ENCODE data around the gene AKNA. TPM values are rescaled to one million over a fixed set of nuclear protein-coding genes. Genes with fewer than 3 reads are reported as not detected.

Gene AKNA
- total RNA-seq, 1 experiment from 2014 or later: 20.6 TPM

DNA sequence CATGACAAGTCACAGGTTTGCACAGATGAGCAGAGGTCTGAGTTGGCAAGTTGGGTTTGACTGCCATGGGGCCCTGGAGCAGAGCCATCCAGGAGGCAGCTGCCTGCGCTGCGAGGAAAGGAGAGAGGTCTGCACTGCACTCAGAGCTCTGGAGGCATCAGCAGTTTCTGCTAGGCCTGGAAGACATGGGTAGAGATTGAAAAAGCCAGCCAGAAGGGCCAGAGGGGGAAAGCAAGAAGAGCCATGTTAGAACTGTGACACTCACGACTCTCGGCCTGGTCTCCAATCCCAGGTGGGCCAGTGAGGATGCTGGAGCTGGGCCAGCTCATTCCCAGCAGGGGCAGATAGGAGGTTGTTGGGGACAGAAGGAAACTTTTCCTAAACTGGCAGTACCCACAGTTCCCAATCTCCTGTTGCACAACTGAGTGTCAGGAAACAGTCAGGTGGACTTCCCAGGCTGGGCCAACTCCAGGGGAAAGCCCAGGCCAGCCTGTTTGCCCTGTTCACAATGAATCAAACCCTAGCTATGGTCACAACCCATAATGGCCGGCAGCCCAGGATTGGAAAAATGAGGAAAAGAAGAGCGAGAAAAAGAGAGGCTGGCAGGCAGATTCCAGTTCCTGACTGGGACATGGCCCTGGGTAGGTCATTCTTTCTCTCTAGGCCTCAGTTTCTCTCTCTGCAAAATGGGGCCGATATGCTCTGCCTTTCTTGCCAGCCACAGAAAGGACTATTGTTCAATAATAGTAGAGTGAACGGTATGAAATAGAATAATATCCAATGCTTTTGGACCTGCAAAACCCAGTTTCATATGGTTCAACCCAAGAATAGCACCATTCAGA, 72.7 kb downstream of the AKNA start:
- no peak for ATAC-seq

More for the DNA sequence above, 72.7 kb downstream of the AKNA start:
- no peak for DNase-seq (ENCODE audit: low read depth, low spot score)
- intact Hi-C loops (cut with micrococcal nuclease): no loop called here
- no peaks in the 10 kb centered on the region for H3K36me3 ChIP-seq (ENCODE audit: control insufficient read depth in 1 of 2, insufficient read depth in 2 of 2, low read length in 2 of 2)
- ChIA-PET POLR2A (no interaction called here), CTCF (no interaction called here), RAD21 (ENCODE audit: low non-redundant PET in 1 of 2, low total read pairs in 2 of 2, uncharacterized antibody in 2 of 2, unreplicated experiment in 2 of 2) (no interaction called here)
- no peaks in the 10 kb centered on the region for H3K27me3 ChIP-seq (ENCODE audit: insufficient read depth, low read length)
- no TSS peak for BruUV-seq (replicated peaks)
- no peak overlapping the region for H3K4me2 ChIP-seq (ENCODE audit: low read length)
- H3K27ac ChIP-seq (ENCODE audit: low read depth, low read length): no peak overlapping the region
- H3K9me2 ChIP-seq (ENCODE audit: insufficient read depth): no peaks in the 10 kb centered on the region
- no peaks in the 10 kb centered on the region for H4K20me1 ChIP-seq (ENCODE audit: insufficient read depth)
- H3K9me3 ChIP-seq (ENCODE audit: control insufficient read depth in 1 of 2, insufficient read depth in 1 of 2, low read depth in 1 of 2, low read length in 2 of 2): no peaks in the 10 kb centered on the region
- H2AFZ ChIP-seq (ENCODE audit: low read depth, low read length, poor library complexity, severe bottlenecking): no peak overlapping the region
- no peaks in the 10 kb centered on the region for H3K79me2 ChIP-seq (ENCODE audit: insufficient read depth, low read length)
- no peak overlapping the region for H3K4me3 ChIP-seq (replicated peaks in 1 of 2; ENCODE audit: low read depth in 1 of 2, low read length in 2 of 2)
- TF ChIP-seq EGR1 (IDR thresholded peaks at IDR 0.05; ENCODE audit: low read depth): no peak
- TF ChIP-seq, protein P1, sequence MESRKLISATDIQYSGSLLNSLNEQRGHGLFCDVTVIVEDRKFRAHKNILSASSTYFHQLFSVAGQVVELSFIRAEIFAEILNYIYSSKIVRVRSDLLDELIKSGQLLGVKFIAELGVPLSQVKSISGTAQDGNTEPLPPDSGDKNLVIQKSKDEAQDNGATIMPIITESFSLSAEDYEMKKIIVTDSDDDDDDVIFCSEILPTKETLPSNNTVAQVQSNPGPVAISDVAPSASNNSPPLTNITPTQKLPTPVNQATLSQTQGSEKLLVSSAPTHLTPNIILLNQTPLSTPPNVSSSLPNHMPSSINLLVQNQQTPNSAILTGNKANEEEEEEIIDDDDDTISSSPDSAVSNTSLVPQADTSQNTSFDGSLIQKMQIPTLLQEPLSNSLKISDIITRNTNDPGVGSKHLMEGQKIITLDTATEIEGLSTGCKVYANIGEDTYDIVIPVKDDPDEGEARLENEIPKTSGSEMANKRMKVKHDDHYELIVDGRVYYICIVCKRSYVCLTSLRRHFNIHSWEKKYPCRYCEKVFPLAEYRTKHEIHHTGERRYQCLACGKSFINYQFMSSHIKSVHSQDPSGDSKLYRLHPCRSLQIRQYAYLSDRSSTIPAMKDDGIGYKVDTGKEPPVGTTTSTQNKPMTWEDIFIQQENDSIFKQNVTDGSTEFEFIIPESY (IDR thresholded peaks at IDR 0.05; ENCODE audit: extremely low read depth, insufficient replicate concordance, low read length): no peak
- no peak for TF ChIP-seq CTCF (IDR thresholded peaks at IDR 0.05 in 2 of 3, conservative IDR thresholded peaks at IDR 0.05 in 1 of 3; ENCODE audit: borderline replicate concordance in 1 of 3, insufficient read depth in 1 of 3, low read depth in 2 of 3, low read length in 2 of 3)
- no peak for TF ChIP-seq CBX3 (IDR thresholded peaks at IDR 0.05; ENCODE audit: low read depth)
- TF ChIP-seq ZFX (IDR thresholded peaks at IDR 0.05): no peak
- TF ChIP-seq SP1 (IDR thresholded peaks at IDR 0.05; ENCODE audit: low read depth): no peak
- no peak for TF ChIP-seq ZNF274 (IDR thresholded peaks at IDR 0.05; ENCODE audit: low read depth, low read length)
- no peak for TF ChIP-seq MAX (IDR thresholded peaks at IDR 0.05)
- no peak for TF ChIP-seq POLR2AphosphoS5 (IDR thresholded peaks at IDR 0.05; ENCODE audit: low read depth, low read length)
- TF ChIP-seq CEBPB (IDR thresholded peaks at IDR 0.05; ENCODE audit: low read depth): no peak
- no peak for TF ChIP-seq EZH2phosphoT487 (IDR thresholded peaks at IDR 0.05; ENCODE audit: borderline replicate concordance)
- no peak for TF ChIP-seq YY1 (IDR thresholded peaks at IDR 0.05; ENCODE audit: extremely low read depth, insufficient replicate concordance, low read depth, low read length)
- TF ChIP-seq POLR2A (IDR thresholded peaks at IDR 0.05; ENCODE audit: borderline replicate concordance, extremely low read depth, insufficient read depth, insufficient read length): no peak
- no peak for TF ChIP-seq REST (IDR thresholded peaks at IDR 0.05; ENCODE audit: low read depth)
- no peak for TF ChIP-seq FOSL1 (IDR thresholded peaks at IDR 0.05; ENCODE audit: low read depth)
- no peak for TF ChIP-seq SIN3A (IDR thresholded peaks at IDR 0.05; ENCODE audit: low read depth)
- no peaks in the 10 kb centered on the region for H3K4me1 ChIP-seq (ENCODE audit: control insufficient read depth in 1 of 2, insufficient read depth in 2 of 2, low read length in 2 of 2)
- no peak overlapping the region for H3K9ac ChIP-seq (ENCODE audit: low read length)
